HG02943 (cell line): ENCODE measurements around the gene SPRYD3.
"Not testable (repeated sequence)": the region's sequence is repeated elsewhere in the genome, so short reads cannot be mapped to it uniquely, and the experiment has no call there.

Experiments
- ATAC-seq: cut with Tn5 transposase; IDR thresholded peaks from one replicate; pipeline ENCODE4 v1.9.1; 2021; ENCODE audit warnings: mild to moderate bottlenecking, low read depth, moderate library complexity; ENCODE audit not compliant: unreplicated experiment

The SPRYD3 gene

DNA sequence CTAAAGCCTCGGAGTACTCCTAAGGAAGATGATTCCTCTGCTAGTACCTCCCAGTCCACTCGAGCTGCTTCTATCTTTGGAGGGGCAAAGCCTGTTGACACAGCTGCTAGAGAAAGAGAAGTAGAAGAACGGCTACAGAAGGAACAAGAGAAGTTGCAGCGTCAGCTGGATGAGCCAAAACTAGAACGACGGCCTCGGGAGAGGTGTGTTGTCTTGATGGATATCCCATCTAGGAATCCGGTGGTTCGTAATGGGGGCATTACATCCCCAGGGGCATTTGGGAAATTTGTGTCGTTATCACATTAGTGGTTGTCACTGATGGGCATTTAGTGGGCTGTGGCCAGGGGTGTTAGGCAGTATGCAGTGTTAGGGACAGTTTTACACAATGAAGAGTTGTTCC is 45.4 kb downstream of the SPRYD3 start:
- not testable (repeated sequence) for ATAC-seq

GRCh38 chr12:53031616-53032015 is 47.6 kb downstream of the SPRYD3 start:
- ATAC-seq = no peak

GRCh38 chr12:53027014-53027413 is 52.2 kb downstream of the SPRYD3 start:
- ATAC-seq = not testable (repeated sequence)

DNA sequence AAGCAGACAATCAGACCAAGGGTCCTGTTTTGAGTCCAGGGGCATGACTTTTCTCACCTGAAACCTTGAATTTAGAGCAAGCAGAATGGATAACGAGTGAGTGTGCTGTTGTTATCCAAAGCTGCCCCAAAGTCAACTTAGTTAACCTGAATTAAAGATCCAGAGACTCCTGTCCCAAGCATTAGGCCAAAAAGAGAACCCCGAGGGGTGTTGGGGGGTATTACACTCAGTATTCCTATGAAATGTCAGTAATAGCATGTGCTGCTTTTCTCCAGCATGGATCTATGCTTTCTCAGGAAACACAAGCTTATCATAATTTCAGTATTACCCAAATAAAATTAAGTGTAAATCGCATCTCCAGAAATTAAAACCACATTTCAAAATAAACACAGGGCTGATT is 53.9 kb downstream of the SPRYD3 start:
- ATAC-seq = no peak

DNA sequence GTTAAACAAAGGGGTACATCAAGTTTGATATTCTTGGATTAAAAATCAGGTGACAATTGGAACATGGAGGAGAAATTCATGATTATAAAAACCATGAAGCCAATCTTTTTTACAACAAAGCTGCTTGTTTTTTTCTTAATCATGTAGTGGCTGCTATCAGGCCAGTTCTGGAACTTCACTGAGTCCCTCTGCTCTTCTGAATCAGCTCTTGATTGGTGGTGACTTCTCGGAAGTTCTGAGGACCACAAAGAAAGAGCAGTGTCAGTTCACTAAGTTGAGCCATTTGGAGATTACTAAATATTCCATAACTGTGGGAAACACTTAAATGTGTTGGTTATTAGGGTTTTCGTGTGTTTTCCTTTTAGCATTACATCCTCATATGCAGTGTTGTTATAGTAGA is 64.5 kb downstream of the SPRYD3 start:
- ATAC-seq = no peak
